Muscle of arm (tissue), 12 donors: ENCODE data around the gene VPS36. TPM values are rescaled to one million over a fixed set of nuclear protein-coding genes. Genes with fewer than 3 reads are reported as not detected.
"Not testable (repeated sequence)": the region's sequence is repeated elsewhere in the genome, so short reads cannot be mapped to it uniquely, and the experiment has no call there.

Experiments used
- DNase-seq: peaks from one replicate; pipeline ENCODE4 v3.0.0-alpha.2; 2013
- polyA plus RNA-seq, 12 donors: library from polyadenylated mRNA; unstranded; fragments of 120-200 nt; gene quantifications; one replicate each; pipeline ENCODE4 v1.2.1, GENCODE V29; 2013; ENCODE audit not compliant: insufficient read length in 12 of 12

VPS36 gene
- polyA plus RNA-seq, 12 donors: 44.0 to 83.3 (median 65.2) TPM; not detected in 1

DNA sequence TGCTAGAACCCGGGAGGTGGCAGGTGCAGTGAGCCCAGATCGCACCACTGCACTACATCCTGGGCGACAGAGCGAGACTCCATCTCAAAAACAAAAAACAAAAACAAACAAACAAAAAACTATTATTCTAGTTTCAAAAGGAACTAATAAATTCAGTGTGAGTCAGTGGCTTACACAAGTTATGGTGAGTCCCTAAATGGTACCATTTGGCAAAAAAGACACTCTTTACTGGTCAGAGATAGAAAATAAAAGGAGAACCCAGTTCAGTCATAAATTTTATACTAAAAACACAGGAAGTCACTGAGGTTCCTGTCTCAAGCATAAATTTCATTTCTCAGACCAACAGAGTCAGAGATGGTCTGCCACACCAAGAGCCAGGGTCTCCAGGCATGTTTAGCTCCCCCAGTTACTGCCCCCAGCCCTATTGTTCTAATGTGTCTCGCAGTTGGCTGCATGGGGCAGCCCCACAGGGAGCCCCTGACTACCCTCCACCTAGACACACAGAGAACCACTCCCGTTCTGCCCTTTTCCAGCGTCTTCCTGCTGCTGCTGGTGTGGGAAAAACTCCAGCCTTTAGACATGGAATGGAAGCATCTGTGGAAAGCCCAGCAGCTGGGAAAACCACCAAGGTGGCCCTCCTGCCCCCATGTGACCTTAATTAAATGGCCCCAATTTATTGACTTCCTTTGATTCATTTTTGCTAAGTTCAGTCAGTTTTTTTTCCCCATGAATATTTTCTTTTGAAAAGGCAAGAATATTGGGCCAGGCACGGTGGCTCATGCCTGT is 56.7 kb downstream of the VPS36 start:
- DNase-seq: no peak

DNA sequence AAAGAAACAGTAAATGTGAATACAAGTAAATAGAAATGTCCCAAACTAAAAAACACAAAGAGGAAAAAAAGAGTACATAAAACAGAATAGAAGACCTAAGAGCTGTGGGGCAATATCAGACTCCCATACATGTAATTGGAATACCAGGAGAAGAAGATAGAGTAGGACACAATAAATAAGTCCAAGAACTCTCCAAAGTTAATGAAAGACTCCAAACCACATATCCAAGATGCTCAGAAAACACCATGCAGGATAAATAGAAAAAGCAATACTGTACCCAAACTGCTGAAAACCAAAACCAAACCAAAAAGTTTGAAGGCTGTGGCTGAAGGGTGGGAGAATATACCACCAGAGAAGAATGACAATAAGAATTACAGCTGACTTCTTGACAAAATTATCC is 62.7 kb downstream of the VPS36 start:
- DNase-seq: no peak

DNA sequence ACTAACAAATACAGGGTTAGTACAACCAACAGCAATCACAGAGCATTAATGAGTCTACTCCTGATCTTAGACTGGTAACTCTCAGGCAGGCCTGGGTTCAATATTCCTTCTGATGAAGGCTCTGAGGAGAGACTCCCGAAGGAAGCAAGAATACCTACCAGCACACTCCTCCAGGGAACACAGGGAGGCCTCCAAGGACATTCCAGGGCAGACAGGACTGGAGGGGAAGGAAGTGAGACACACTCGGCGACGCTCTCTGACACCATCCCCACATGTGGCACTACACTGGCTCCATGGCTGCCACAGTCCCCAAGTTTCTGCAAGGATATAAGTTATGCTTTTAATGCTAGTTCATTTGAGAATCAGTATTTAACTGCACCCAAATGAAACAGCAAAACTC is 64.6 kb downstream of the VPS36 start:
- no peak for DNase-seq

DNA sequence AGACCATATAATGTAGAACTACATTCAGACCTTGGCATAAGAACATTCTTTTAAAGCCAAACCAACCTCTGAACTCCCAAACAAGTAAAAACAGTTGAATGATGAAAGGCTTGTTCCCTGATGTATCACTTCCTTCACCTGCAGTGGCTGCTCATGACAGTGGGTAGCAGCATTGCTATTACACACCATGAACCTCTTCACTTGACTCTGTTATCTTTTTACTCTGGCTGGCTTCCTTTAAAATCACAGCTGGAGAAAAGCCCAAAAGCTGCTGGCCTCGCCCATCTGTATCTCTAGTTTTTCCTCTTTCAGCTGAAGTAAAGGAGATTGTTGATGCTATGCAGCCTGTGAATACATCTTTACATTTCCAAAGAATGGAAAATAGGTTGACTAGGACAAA is 67.1 kb downstream of the VPS36 start:
- no peak for DNase-seq

DNA sequence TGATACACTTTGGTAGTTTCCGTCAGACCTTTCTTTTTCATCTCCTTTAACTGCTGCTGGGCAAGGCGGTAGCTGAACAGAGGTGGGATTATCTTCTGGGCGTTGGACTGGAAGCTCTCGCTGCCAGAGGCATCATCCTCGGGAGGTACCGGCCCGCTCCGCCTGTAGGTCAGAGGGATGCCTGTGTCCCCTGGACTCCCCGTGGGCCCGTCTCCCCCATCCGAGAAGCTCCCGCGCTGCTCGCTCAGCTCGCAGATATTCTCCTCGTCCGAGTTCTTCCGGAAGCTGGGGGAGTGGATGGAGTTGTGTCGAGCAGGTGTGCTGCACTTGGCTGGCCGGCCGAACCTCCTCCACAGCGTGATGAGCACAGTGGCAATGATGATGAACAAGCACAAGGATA is 72.1 kb downstream of the VPS36 start:
- DNase-seq: no peak

DNA sequence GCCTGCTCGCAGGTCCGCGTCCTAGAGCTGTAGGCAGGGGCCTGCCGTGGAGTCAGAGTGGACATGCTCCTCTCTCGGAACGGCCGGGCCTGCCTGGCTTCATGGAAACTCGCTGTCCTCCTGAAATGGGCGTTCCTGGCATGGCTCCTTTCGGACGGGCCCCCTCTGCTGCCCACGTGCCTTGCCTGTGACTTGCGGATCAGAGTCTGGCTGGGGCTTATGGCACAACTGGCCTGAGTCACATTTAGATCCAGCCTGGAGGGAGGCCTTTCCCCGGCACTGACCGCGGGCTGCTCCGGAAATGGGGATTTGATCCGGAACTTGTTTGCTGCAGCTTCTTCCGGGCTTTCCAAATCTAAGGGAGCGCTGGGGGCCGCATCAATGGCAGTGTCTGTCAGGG is 72.5 kb downstream of the VPS36 start:
- no peak for DNase-seq

DNA sequence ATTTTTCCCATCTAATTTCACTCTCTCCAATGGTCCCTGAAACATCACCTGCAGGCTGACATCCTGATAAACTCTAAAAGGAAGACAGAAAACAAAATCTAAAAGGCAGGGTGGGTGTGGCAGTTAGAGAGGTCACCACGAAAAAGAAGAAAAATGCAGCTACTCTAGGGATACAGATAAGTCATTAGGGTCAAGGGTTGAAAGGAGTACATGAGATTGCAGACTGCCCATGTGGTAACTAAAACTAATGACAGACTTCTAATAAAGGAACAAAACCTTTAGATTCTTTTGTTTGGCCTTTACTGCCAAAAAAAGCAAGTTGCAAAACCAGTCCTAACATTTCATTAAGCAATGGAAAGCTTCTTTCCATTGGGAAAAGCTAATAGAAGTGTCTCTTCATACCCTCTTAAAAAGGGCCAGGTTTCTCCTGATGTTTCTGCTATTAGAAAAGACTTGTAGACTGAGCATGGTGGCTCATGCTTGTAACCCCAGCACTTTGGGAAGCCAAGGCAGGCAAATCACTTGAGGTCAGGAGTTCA is 75.5 kb downstream of the VPS36 start:
- no peak for DNase-seq

DNA sequence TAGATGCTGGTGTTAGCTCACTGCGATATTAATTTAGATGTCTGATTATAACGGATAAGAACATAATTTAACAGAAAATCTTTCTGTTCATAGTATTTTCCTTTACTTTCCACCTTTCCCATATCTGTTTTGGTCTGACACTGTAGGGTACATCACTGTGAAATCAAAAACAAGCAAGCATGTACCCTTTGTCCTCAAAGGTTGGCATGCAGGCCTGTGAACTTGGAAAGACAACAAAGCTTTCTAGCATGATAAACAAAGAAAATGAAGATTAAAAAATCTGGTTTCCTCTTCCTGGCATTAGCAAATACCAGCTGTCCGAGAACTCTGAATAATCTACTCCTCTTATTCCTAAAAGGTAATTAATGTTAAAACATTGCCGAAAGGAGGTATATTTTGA is 76.0 kb downstream of the VPS36 start:
- DNase-seq: no peak

DNA sequence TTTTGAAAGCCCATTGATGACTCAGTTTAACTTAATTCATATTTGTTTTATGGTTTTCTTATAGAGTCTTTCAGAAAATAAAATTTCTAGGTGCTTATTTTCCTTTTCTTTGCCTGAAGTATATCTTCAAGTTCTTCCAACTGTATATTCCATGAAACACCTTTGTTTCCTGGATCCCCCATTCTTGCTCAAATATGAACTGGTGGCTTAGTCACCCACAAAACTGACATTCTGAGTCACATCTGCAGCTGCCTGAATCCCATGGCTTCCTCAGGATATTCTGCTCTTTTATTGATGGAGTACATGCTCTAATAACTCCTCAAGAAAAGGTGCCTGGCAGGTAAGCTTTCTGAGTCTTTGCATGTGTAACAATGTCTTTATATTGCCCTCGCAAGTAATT is 77.2 kb downstream of the VPS36 start:
- DNase-seq: not testable (repeated sequence)

DNA sequence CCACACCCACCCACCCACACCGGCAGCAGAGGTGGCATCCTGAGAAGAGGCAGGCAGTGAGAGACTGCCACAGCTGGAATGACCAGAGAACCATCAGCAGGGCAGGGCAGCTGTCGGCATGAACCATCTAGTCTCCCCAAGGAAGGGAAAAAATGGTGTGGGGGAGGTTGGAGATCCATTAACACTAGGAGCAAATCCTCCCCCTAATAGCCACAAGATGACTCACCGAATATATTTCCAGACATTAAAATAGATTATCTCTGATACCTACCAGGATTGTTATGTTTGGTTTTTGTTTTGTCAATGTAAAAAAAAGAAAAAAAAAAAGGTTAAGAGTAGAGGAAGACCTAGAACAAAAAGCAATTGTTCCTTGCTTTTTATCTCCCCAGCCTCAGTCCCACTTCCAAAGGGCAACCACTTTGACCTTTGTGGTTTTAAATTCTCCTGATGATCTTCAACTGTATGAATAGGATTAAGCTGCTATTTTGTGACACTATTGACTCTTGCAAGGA is 78.6 kb downstream of the VPS36 start:
- no peak for DNase-seq

DNA sequence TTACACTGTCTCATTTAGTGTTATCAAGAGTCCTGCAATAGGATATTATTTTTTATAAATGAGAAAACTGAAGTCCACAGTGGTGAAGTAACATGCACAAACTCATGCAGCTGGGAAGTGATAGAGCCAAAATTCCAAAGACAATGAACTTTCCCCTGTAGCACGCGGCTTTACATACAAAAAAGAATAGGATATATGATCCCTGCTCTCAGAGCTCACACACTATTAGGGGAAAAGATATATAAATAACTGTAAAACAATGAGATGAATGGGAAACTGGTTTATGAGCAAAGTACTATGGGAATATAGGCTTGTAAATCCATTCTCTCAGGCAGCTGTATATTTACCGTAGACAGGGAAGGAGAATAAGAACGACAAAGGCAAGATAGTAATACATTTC is 84.1 kb downstream of the VPS36 start:
- DNase-seq: peak; percentile 70

Other genes starting within 250 kb of the VPS36 start
- gene THSD1, start 44.5 kb downstream of the VPS36 start, polyA plus RNA-seq: 10 to 100 TPM in 11 of 12 donors, not detected in 1; 12.4 to 24.9 (median 19.5) TPM
- 10 to 100 TPM in 11 of 12 donors, not detected in 1; 23.0 to 82.9 (median 47.7) TPM for gene CKAP2, start 4.8 kb upstream of the VPS36 start, polyA plus RNA-seq
- 100 to 1,000 TPM in 1 of 12 donors, 10 to 100 TPM in 7, 1 to 10 TPM in 3, not detected in 1; 8.4 to 236 (median 11.3) TPM for gene HNRNPA1L2, start 191.8 kb upstream of the VPS36 start, polyA plus RNA-seq
- gene SUGT1, start 202.2 kb upstream of the VPS36 start, polyA plus RNA-seq: 10 to 100 TPM in 11 of 12 donors, not detected in 1; 39.4 to 47.8 (median 41.4) TPM